HepG2 (cell line): ENCODE measurements around the gene GNB3. TPM values are rescaled to one million over a fixed set of nuclear protein-coding genes. Genes with fewer than 3 reads are reported as not detected.

Experiments used
- AKAP8 ChIP-seq: sonication (generic); formaldehyde crosslinking; IDR thresholded peaks from 2 replicates; pipeline ENCODE4 v1.5.1; 2020; ENCODE audit warnings: mild to moderate bottlenecking, missing genetic modification reagents
- ATF7-NPFF ChIP-seq: sonication (generic); formaldehyde crosslinking; IDR thresholded peaks from 2 replicates; pipeline ENCODE4 v1.8.1; 2023; ENCODE audit warnings: mild to moderate bottlenecking, low read depth, missing genetic modification reagents, moderate library complexity
- CREM ChIP-seq, 2 experiments: sonication (generic) in 1 of 2; formaldehyde crosslinking in 1 of 2; IDR thresholded peaks; 2 replicates each; pipeline versions ENCODE4 v1.4.0 to v1.6.1; 2016 to 2020; ENCODE audit warnings: antibody characterized with exemption in 1 of 2, mild to moderate bottlenecking in 1 of 2, missing genetic modification reagents in 1 of 2
- FOXK2 ChIP-seq: fragments of 450-650 bp; IDR thresholded peaks from 2 replicates; pipeline ENCODE4 v1.6.1; 2016
- HMGXB4 ChIP-seq, 2 experiments: sonication (generic) in 1 of 2; formaldehyde crosslinking in 1 of 2; IDR thresholded peaks; 2 replicates each; pipeline versions ENCODE4 v1.4.0 to v1.6.1; 2018 to 2020; ENCODE audit warnings: missing genetic modification reagents in 2 of 2, borderline replicate concordance in 1 of 2, low read depth in 1 of 2, mild to moderate bottlenecking in 1 of 2, missing biosample characterization in 1 of 2
- HOMEZ ChIP-seq: IDR thresholded peaks from 2 replicates; pipeline ENCODE4 v1.6.1; 2016; ENCODE audit warnings: low read depth
- HOXA7 ChIP-seq: sonication (generic); formaldehyde crosslinking; IDR thresholded peaks from 2 replicates; pipeline ENCODE4 v1.8.1; 2022; ENCODE audit warnings: mild to moderate bottlenecking, missing genetic modification reagents, moderate library complexity
- KAT8 ChIP-seq: IDR thresholded peaks from 2 replicates; pipeline ENCODE4 v1.6.1; 2016; ENCODE audit warnings: missing genetic modification reagents, missing compliant biosample characterization
- MNT ChIP-seq: fragments of 450-650 bp; IDR thresholded peaks from 2 replicates; pipeline ENCODE4 v1.6.1; 2016
- MXI1 ChIP-seq: IDR thresholded peaks from 3 replicates; pipeline ENCODE4 v1.6.1; 2012; ENCODE audit warnings: low read depth, low read length, inconsistent platforms, borderline replicate concordance
- RBM22 ChIP-seq: fragments of 200-400 bp; formaldehyde crosslinking; optimal IDR thresholded peaks from 2 replicates; pipeline ENCODE3; 2017; ENCODE audit warnings: mild to moderate bottlenecking, low read length, moderate library complexity
- SNRNP70 ChIP-seq: fragments of 200-400 bp; formaldehyde crosslinking; IDR thresholded peaks from 2 replicates; pipeline ENCODE4 v1.6.1; 2017; ENCODE audit warnings: mild to moderate bottlenecking, low read depth, low read length, moderate library complexity
- TCF7 ChIP-seq: sonication (generic); IDR thresholded peaks from 2 replicates; pipeline ENCODE4 v1.6.1; 2016; ENCODE audit warnings: antibody characterized with exemption, low read depth
- TGIF2 ChIP-seq: IDR thresholded peaks from 2 replicates; pipeline ENCODE4 v1.6.1; 2016; ENCODE audit warnings: control low read depth, missing compliant biosample characterization
- TRAFD1 ChIP-seq: sonication (generic); formaldehyde crosslinking; IDR thresholded peaks from 2 replicates; pipeline ENCODE4 v1.5.1; 2020; ENCODE audit warnings: missing genetic modification reagents, mild to moderate bottlenecking, borderline replicate concordance
- ZKSCAN8 ChIP-seq: IDR thresholded peaks from 2 replicates; pipeline ENCODE4 v1.6.1; 2016; ENCODE audit warnings: borderline replicate concordance, missing genetic modification reagents, missing compliant biosample characterization
- ZNF441 ChIP-seq: sonication (generic); formaldehyde crosslinking; IDR thresholded peaks from 2 replicates; pipeline ENCODE4 v1.7.0; 2021; ENCODE audit warnings: missing genetic modification reagents, borderline replicate concordance
- ZNF501 ChIP-seq: sonication (generic); formaldehyde crosslinking; IDR thresholded peaks from 2 replicates; pipeline ENCODE4 v1.5.1; 2020; ENCODE audit warnings: mild to moderate bottlenecking, moderate library complexity, missing genetic modification reagents
- ZNF580 ChIP-seq: IDR thresholded peaks from 2 replicates; pipeline ENCODE4 v1.6.1; 2016; ENCODE audit warnings: low read depth, borderline replicate concordance
- ZSCAN25 ChIP-seq: sonication (generic); formaldehyde crosslinking; IDR thresholded peaks from 2 replicates; pipeline ENCODE4 v1.8.0; 2022; ENCODE audit warnings: mild to moderate bottlenecking, missing genetic modification reagents
- polyA plus RNA-seq, 8 experiments: library from polyadenylated mRNA; depleted of rRNA in 3 of 8; stranded (reverse) in 7 of 8; unstranded in 1 of 8; fragments of >200 nt; fragmentation: Illumina TruSeq in 4 of 8; extraction: Trizol in 4 of 8; gene quantifications; 2 replicates each; pipeline versions ENCODE4 v1.2.1 to v1.2.3, GENCODE V29; 2011 to 2016; ENCODE audit warnings: low read depth in 4 of 8, missing spikeins in 1 of 8, mixed read lengths in 1 of 8; ENCODE audit not compliant: insufficient read depth in 1 of 8
- total RNA-seq, 5 experiments: library from RNA; depleted of rRNA; stranded (reverse); fragments of >200 nt; fragmentation: Illumina TruSeq; extraction: Trizol; gene quantifications; 2 replicates each; pipeline ENCODE4 v1.2.3, GENCODE V29; 2016; ENCODE audit warnings: low read depth in 1 of 5

GNB3 gene
- total and polyA plus RNA-seq, 2 of the 13 experiments (the other 11 are each of a cell fraction or from before 2014, with no cell fraction given) = 1.3 to 3.6 TPM

- peak; percentile 75 for TF ChIP-seq AKAP8 (CRISPR knock-in tag)
- peak; percentile 74 for TF ChIP-seq KAT8
- peak; percentile 70 for TF ChIP-seq ZSCAN25 (CRISPR knock-in tag)
- TF ChIP-seq TCF7 = peak; percentile 94
- TF ChIP-seq SNRNP70 = no peak
- TF ChIP-seq MNT = 0 out of 2 replicates have a peak, but pooled peaks have one; percentile 12
- peak; percentile 69; the same call in 1 of the 2 replicates for TF ChIP-seq TRAFD1
- peak; percentile 88; the same call in 1 of the 2 replicates for TF ChIP-seq ZNF441
- peak; percentile 63; the same call in 1 of the 2 replicates for TF ChIP-seq HOXA7 (CRISPR knock-in tag)
- TF ChIP-seq CREM (IDR thresholded peaks at IDR 0.05) = peak; percentile 62; the same call in 1 of the 2 replicates
- no peak for TF ChIP-seq CREM (CRISPR knock-in tag; IDR thresholded peaks at IDR 0.05)
- TF ChIP-seq HMGXB4 (CRISPR knock-in tag; IDR thresholded peaks at IDR 0.05; ENCODE audit: borderline replicate concordance in 1 of 2, low read depth in 1 of 2) = peak; percentile 40 to 72; a peak in 3 of 4 replicates
- TF ChIP-seq ZNF580 = peak; percentile 79; the same call in 1 of the 2 replicates
- no peak for TF ChIP-seq FOXK2
- TF ChIP-seq ZNF501 (CRISPR knock-in tag) = peak; percentile 85
- TF ChIP-seq RBM22 = no peak
- peak; percentile 65; the same call in 1 of the 2 replicates for TF ChIP-seq ZKSCAN8 (CRISPR knock-in tag)
- TF ChIP-seq HOMEZ (CRISPR knock-in tag) = peak; percentile 66; the same call in 1 of the 2 replicates
- TF ChIP-seq MXI1 = peak; percentile 23; the same call in 1 of the 3 replicates
- TF ChIP-seq TGIF2 (CRISPR knock-in tag) = no peak
- no peak for TF ChIP-seq ATF7-NPFF (CRISPR knock-in tag)
These were observed 48.1 kb upstream of the GNB3 start (continued) for GRCh38 chr12:6792522-6793201.
